ENCODE measurements around the gene RFX1. TPM values are rescaled to one million over a fixed set of nuclear protein-coding genes. Genes with fewer than 3 reads are reported as not detected.

RFX1 gene
- polyA plus RNA-seq, 3 donors: 4.4 to 5.8 (median 4.4) TPM

DNA sequence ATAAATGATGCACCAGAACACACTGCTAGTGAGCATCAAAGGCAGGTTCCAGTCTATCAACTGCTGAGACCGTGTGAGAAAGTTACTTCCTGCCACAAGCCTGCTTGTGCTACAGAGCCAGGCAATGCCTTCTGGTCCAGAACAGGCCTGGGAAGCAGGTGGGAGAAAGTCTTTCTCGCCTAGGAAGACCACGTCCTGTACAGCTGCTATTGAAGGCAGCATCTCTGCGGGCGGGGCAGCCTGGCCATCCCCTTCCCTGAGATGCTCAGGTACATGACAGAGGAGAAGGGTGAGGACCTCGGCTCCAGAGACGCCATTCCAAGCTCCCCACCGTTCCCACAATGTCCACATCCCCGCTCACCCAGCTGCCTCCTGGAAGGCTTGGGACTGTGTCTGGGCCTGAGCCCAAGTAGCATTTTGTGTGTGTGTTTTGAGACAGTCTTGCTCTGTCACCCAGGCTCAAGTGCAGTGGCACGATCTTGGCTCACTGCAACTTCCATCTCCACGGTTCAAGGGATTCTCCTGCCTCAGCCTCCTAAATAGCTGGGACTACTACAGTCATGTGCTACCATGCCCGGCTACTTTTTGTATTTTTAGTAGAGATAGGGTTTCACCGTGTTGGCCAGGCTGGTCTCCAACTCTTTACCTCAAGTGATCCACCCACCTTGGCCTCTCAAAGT lies 3.4 kb downstream of the RFX1 start:
- WGBS, 3 donors: 62 to 66% (median 62%) methylated on average over 13 of the region's 13 CpGs
- no peak overlapping the region for H3K27ac ChIP-seq (ENCODE audit: low read depth, low read length)

DNA sequence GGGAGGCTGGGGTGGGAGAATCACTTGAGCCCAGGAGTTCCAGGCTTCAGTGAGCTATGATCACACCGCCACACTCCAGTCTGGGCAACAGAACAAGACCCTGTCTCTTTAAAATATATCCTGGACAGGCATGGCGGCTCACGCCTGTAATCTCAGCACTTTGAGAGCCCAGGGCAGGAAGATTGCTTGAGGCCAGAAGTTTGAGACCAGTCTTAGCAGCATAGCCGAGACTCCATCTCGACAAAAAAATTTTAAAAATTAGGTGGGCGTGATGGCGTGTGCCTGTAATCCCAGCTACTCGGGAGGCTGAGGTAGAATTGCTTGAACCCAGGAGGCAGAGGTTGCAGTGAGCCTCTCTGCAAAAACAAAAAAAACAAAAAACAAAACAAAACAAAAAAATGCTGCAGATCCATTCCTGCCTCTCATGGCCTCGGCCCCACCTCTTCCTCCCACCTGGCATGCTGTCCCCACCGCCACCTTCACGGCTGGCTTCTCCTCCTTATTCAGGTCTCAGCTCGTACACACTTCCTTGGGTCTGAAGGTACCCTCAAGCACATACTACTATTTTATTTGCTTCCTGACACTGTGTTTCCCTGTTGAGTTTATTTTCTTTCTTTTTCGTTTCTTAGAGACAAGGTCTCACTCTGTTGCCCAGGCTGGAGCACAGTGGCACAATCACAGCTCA lies 5.3 kb downstream of the RFX1 start:
- 86 to 90% (median 88%) methylated on average over 13 of the region's 13 CpGs for WGBS, 3 donors
- H3K27ac ChIP-seq (ENCODE audit: low read depth, low read length): no peak overlapping the region

DNA sequence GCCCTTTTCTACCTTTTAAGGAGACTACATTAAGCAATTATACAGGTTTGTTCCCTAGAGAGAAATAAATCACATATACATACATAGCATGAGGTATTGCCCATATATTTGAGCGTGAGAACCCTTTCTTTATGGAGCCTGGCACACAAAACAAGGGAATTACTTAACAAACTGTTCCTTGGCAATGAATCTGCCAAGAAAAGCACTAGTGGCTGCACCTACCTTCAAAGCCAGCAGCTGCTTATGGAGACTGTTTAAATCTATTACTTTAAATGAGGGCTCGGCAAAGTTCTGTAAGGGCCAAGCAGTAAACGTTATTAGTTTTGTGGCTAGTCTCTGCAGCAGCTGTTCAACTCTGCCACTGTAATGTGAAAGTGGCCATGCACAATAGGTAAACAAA lies 7.0 kb downstream of the RFX1 start:
- WGBS, 3 donors: 98 to 100% (median 98%) methylated on average over 3 of the region's 3 CpGs
- H3K27ac ChIP-seq (ENCODE audit: low read depth, low read length): no peak overlapping the region

DNA sequence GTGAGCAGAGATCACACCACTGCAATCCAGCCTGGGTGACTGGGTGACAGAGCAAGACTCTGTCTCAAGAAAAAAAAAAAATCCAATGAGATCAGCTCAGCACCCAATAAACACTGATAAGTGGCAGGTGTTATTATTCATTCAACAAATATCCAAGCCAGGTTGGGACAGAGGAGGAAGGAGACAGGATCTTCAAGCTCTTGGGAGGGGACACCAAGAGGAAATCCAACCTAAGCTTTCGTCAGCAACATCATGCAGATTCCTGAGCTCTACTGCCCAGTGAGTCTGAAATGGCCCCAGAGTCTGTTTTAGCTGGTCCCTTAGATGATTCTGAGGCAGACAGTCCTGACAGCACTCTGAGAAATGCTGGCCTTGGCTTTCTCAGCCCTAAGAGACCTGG lies 7.7 kb downstream of the RFX1 start:
- no peak overlapping the region for H3K27ac ChIP-seq (ENCODE audit: low read depth, low read length)
- WGBS, 3 donors: 92 to 100% (median 100%) methylated on average over 1 of the region's 1 CpG

DNA sequence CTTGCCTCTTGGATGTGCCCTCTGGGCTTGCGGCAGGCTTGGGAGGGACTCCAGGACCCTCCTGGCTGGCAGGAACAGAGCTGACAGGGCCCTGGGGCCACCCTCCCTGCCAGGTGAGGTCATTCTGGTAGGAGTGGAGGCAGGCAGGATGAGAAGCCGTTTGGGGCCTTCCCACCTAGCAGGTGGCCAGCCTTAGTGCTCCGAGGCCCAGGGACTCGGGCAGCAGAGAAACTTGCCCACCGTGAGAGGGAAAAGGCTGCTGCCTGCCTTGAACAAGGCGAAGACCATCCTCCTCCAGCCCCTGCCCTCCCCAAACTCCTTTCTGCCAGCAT lies 8.5 kb downstream of the RFX1 start:
- 92 to 94% (median 94%) methylated on average over 6 of the region's 6 CpGs for WGBS, 3 donors
- H3K27ac ChIP-seq (ENCODE audit: low read depth, low read length): no peak overlapping the region

DNA sequence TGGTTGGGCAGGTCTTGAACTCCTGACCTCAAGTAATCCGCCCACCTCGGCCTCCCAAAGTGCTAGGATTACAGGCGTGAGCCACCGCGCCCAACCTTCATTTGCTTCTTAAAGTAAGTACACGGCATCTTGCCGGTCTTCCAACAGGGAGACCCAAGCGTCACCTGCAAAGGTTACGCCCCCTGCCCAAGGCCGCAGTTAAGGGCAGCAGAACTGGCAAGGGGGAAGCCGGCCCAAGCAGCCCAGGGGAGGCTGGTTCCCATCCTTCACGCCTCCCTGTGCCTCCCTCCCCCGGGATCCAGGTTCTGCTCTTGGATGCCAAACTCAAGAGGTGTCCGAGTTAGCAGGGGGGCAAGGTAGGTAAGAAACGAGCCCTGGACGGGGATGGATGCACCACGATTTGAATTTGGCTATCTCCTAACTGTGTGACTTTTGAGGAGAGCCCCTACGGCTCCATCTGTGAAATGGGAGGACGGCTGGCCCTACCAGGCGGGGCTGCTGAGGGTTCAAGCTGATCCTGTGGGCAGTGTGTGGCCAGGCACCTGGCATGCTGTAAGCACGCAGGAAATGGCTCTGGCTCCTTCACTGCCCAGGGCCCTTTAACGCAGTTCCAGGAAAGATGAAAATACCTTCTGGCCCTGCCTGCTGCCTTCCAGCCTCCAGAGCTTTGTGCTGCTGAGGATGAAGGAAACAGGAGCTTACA lies 9.0 kb downstream of the RFX1 start:
- no peak overlapping the region for H3K27ac ChIP-seq (ENCODE audit: low read depth, low read length)
- WGBS, 3 donors: 89 to 96% (median 95%) methylated on average over 22 of the region's 22 CpGs

DNA sequence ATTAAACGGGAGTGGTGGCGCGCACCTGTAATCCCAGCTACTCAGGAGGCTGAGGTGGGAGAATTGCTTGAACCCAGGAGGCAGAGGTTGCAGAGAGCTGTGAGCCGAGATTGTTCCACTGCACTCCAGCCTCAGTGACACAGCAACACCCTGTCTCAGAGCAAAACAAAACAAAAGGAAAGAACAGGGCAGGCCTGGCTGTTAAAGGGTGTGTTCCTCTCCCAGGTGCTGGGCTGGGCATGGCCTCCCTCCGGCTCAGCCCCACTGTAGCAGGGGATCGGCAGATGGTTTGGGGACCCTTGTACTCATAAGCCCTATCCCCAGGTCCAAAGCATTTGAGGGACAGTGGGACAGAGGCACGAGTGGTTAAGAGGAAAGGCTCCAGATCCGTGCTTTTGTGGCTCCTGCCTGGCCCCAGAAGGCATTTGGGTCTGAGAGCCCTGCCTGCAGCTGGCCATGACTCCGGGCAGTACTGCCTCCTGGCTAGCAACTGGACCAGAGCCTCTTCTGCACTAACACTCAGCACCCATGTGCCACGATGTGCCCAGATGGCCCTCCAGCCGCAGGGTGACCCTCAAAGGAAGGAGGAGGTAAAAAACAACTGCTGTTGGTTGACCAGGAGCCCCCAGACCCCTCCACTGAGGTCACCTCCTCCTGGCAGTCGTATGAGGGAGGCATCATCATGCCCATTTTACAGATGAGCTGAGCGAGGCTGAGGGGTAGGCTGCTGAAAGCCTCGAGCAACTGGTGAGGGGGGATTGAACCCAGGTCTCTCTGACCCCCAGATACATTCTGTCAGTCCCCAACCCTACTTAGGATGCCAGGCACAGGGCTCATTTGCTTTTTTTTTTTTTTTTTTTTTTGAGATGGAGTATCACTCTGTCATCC lies 10.0 kb downstream of the RFX1 start:
- no peak overlapping the region for H3K27ac ChIP-seq (ENCODE audit: low read depth, low read length)
- 81 to 93% (median 92%) methylated on average over 14 of the region's 14 CpGs for WGBS, 3 donors

DNA sequence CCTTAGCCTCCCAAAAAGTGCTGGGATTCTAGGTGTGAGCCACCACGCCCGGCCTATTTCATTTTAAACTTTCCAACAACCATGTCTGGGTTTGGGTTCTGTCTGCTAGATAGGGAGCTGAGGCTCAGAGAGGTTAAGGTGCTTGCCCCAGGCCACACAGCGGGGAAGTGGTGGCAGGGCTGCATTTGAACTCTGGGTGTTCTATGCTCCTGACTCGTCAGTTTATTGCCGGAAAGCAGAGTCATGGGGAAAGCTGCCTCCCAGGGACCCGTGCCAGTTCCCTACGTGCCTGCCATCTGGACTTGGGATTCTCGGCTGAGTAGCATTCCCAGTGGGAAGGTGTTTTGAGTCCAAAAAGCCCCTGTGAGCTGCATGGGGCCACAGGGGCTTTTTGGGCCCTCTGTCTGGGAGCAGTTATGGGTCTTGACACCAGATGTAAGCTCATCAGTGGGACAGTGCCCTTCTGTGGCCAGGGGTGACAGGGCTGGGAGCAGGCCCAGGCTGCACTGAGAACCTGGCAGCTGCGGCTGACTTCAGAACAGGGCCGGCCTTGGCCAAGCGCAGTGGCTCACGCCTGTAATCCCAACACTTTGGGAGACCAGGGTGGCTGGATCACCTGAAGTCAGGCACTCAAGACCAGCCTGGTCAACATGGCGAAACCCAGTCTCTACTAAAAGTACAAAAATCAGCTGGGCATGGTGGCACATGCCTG lies 10.9 kb downstream of the RFX1 start:
- no peak overlapping the region for H3K27ac ChIP-seq (ENCODE audit: low read depth, low read length)
- 52 to 87% (median 82%) methylated on average over 13 of the region's 13 CpGs for WGBS, 3 donors

DNA sequence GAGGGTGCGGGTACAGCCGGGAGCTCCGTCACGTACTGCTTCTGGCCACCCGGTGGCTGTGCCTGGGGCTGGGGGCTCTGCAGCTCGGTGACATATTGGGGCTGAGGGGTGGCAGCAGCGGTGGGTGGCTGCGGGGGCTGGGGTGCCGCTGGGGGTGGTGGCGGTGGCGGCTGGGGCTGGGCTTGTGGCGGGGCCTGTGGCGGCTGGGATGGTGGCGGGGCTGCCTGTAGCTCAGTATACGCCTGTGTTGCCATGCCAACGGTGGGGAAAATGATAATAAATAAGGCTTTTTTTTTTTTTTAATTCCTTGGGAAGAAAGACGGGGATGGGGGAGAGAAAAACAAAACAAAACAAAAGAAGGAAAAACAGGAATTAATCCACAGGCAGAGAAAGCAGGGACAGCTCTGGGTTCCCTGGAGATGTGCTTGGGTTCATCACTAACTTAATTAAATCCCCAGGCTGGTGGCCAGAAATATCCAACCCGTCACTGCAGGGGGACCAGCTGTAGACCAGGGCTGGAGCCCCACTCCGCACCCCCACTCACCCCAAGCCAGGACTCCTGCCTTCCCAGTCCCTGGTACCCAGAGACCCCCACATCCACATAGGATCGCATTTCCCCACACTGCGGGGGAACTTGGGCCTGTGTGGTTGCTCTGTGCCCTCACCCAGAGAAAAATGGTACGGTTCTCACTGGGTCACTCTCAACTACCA lies 12.4 kb downstream of the RFX1 start:
- H3K27ac ChIP-seq (ENCODE audit: low read depth, low read length): no peak overlapping the region
- 86 to 90% (median 89%) methylated on average over 22 of the region's 22 CpGs for WGBS, 3 donors

DNA sequence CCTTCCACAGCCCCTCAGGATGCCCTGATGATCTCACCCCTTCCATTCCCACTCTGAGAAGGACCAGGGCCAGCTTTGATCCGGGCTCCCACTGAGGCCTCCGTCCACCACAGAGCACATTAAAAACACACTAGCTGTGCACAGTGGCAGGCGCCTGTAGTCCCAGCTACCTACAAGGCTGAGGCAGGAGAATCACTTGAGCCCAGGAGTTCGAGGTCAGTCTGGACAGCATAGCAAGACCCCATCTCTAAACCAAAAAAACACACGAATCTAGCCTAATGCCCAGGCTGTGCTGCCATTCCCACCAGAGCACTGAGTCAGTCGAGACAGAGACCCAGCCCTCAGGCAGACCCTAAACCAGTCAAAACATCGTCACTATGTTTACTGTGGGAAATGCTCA lies 14.1 kb downstream of the RFX1 start:
- WGBS, 3 donors: 95 to 96% (median 96%) methylated on average over 7 of the region's 7 CpGs
- H3K27ac ChIP-seq (ENCODE audit: low read depth, low read length): no peak overlapping the region

DNA sequence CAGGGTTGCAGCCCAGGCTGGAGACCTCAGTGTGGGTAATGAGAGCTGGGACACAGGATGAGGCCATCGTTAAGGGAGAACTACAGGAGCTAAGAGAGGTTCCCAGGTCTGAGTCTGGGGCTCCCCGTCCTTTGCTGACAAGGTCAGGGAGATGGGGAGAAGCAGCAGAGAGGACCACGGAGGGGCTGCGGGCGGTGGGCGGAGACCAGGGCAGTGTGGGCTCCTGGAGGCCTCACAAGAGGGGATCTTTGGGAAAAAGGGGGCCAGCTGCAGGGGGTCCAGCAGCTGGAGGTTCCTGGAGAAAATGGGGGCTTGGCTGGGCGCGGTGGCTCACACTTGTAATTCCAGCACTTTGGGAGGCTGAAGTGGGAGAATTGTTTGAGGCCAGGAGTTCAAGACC lies 16.0 kb downstream of the RFX1 start:
- WGBS, 3 donors: 85 to 93% (median 93%) methylated on average over 8 of the region's 8 CpGs
- no peak overlapping the region for H3K27ac ChIP-seq (ENCODE audit: low read depth, low read length)

DNA sequence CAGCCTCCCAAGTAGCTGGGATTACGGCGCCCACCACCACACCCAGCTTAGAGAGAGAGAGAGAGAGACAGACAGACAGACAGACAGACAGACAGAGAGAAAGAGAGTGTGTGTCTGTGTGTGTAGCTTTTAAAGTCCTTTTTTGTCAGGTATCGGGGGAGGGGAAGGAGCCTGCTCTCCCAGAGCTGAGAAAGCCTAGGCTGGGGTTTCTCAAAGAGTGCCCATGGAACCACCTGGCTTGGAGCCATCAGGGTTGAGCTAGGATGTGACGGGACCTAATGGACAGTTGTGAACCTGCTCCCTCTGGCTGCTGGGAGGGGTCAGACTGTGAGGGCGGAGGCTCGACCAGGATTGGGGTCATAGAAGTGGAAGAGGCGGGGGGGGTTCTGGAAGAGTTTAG lies 16.6 kb downstream of the RFX1 start:
- 84 to 90% (median 88%) methylated on average over 7 of the region's 7 CpGs for WGBS, 3 donors
- H3K27ac ChIP-seq (ENCODE audit: low read depth, low read length): no peak overlapping the region

DNA sequence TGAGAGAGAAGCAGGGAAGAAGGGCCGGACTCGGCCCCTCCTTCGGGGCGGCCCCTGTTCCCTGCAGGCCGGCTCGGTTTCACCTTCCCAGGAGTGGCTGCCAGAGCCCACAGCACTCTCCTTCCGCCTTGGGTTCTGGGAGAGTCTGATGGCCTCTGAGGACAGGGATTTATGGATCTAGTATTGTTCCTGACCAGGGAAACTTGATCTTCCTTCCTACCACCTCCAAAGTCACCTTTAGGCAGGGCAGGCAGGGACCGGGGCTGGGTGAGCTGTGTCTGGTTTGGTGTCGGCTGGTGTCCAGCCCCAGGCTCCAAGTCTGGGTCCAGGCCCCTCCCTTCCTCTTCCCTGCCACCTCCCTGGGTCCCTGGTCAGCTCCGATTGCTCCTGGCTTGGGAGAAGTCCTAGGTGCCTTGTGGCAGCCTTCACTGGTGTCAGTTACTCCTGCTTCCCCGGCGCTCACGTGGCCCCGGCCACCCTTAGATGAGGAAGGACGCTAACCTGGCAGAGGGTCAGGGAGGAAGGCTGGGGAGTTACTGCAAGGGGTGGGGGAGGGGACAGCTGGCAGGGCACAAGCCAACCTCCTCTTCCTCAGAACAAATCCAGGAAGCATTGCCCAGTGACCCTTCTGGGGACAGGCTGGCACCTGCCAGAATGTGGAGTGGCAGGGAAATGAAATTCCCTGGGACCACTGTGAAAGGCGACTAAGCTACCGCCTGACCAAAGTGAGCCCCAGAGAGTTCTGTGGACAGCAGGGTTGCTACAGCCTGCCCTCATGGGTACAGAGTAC lies 18.8 kb downstream of the RFX1 start:
- WGBS, 3 donors: 30 to 66% (median 43%) methylated on average over 13 to 17 of the region's 17 CpGs
- H3K27ac ChIP-seq (ENCODE audit: low read depth, low read length): no peak overlapping the region

DNA sequence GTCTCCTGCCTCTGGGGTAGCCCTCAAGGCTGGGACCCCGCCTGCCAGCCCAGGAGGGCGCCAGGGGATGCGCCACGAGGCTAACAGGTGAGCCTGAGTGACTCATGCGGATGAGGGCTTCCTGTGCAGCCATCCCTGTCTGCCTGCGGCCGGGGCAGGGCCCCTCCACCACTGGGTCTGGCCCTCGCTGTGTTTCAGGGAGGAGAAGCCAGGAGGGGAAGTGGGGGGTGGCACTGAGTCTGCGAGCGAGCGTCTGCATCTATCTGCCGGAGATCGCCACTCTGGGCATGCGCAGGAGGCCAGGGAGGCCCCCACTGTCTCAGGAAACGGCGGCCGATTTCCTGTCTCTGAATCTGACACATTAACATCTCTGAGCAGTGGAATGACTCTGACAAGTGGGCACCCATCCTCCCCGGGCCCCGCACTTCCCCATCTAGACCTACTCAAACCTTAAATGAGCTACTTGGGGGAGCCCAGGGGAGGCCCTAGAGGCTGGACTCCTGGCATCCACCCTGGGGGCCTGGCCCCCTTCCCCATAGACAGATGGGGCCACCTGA lies 19.7 kb downstream of the RFX1 start:
- H3K27ac ChIP-seq (ENCODE audit: low read depth, low read length): no peak overlapping the region
- WGBS, 3 donors: 18 to 59% (median 26%) methylated on average over 18 to 19 of the region's 19 CpGs

DNA sequence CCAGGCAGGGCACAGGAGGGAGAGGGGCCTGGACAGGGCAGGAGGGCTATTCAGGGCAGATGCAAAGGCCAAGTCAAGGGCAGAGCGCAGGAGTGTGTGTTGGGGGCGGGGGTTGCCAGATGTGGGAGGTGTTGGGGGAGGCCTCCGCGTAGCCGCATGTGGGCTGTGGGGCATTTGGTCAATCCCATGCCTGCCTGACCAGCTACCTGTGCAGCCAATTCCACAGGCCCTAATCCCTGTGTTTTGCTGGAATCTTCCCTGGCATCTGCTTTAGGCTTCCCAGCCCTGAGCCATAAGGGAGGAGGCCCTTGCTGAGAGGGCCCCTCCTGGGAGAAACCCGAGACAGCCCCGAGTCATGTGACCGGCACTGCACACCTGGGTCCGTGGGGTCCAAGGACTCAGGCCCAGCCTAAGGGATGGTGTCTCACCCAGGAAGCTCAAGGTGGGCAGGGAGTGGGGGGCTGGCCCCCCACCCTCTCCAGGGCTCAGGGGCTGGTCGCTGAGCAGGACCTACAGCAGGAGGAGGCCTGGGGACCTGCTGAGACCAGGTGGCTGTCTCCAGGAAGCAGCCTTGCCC lies 20.3 kb downstream of the RFX1 start:
- 65 to 72% (median 65%) methylated on average over 9 to 10 of the region's 10 CpGs for WGBS, 3 donors
- no peak overlapping the region for H3K27ac ChIP-seq (ENCODE audit: low read depth, low read length)
